Activated CD4-positive, alpha-beta T cell treated with anti-CD3 and anti-CD28 coated beads for 4 hours (primary cell): ENCODE measurements around the gene SH3PXD2B.

Experiments used
- DNase-seq, 2 donors: peaks; one replicate each; pipeline ENCODE4 v3.0.0-alpha.2; 2020

Gene SH3PXD2B

GRCh38 chr5:172452398-172453205 lies 1.7 kb downstream of the SH3PXD2B start:
- DNase-seq, result no peak

- no peak for DNase-seq
These were observed 2.5 kb downstream of the SH3PXD2B start for GRCh38 chr5:172451771-172452197.

- peak; percentile 33 to 42 for DNase-seq
These were observed 3.2 kb downstream of the SH3PXD2B start for GRCh38 chr5:172450861-172451695.

- no peak for DNase-seq
These were observed 3.9 kb downstream of the SH3PXD2B start for GRCh38 chr5:172450453-172450852.

GRCh38 chr5:172448999-172449398 lies 5.3 kb downstream of the SH3PXD2B start:
- DNase-seq, result no peak

- DNase-seq, result no peak
These were observed 6.5 kb downstream of the SH3PXD2B start for GRCh38 chr5:172447646-172448365.

- no peak for DNase-seq
These were observed 7.8 kb downstream of the SH3PXD2B start for GRCh38 chr5:172446336-172447051.

GRCh38 chr5:172445866-172446265 lies 8.5 kb downstream of the SH3PXD2B start:
- no peak for DNase-seq

- no peak for DNase-seq
These were observed 9.5 kb downstream of the SH3PXD2B start for GRCh38 chr5:172444626-172445365.

- no peak for DNase-seq
These were observed 10.2 kb downstream of the SH3PXD2B start for GRCh38 chr5:172444110-172444510.

GRCh38 chr5:172443441-172444109 lies 10.8 kb downstream of the SH3PXD2B start:
- DNase-seq, result peak; percentile 22 to 40

GRCh38 chr5:172442592-172442991 lies 11.7 kb downstream of the SH3PXD2B start:
- no peak for DNase-seq

- DNase-seq, result no peak
These were observed 13.0 kb downstream of the SH3PXD2B start for GRCh38 chr5:172441262-172441751.

GRCh38 chr5:172440486-172440885 lies 13.8 kb downstream of the SH3PXD2B start:
- DNase-seq, result no peak

- no peak for DNase-seq
These were observed 14.4 kb downstream of the SH3PXD2B start for GRCh38 chr5:172439785-172440477.

- no peak for DNase-seq
These were observed 16.0 kb downstream of the SH3PXD2B start for GRCh38 chr5:172438319-172438668.

GRCh38 chr5:172437445-172438318 lies 16.6 kb downstream of the SH3PXD2B start:
- DNase-seq, result no peak

GRCh38 chr5:172436879-172437369 lies 17.4 kb downstream of the SH3PXD2B start:
- DNase-seq, result no peak
